ENCODE data around the gene ITPR2. TPM values are rescaled to one million over a fixed set of nuclear protein-coding genes. Genes with fewer than 3 reads are reported as not detected.

The ITPR2 gene
- total and polyA plus RNA-seq, 2 of the 13 experiments (the other 11 are each of a cell fraction or from before 2014, with no cell fraction given) = 31.9 to 81.9 TPM

DNA sequence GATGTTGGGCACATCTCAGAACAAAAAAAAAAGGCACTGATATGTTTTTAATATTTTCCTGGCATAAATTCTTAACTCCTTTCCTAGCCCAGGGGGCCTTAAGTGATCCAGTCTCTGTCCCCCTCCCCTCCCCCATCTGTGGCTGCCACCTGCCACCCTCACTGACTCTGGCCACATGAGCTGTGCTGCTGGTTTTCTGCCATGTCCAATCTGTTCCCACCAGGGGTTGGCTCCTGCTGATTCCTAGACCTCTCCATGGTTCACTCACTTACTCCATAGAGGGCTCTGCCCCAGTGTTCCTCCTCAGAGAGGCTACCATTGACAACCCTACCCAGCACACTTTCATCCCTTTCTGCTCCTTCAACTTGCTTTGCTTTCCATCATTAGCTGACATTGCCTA lies 474.3 kb downstream of the ITPR2 start (continued):
- TF ChIP-seq, protein P1, sequence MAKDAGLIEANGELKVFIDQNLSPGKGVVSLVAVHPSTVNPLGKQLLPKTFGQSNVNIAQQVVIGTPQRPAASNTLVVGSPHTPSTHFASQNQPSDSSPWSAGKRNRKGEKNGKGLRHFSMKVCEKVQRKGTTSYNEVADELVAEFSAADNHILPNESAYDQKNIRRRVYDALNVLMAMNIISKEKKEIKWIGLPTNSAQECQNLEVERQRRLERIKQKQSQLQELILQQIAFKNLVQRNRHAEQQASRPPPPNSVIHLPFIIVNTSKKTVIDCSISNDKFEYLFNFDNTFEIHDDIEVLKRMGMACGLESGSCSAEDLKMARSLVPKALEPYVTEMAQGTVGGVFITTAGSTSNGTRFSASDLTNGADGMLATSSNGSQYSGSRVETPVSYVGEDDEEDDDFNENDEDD (CRISPR knock-in tag; IDR thresholded peaks at IDR 0.05; ENCODE audit: borderline replicate concordance) = no peak
- TF ChIP-seq NCOA1 (CRISPR knock-in tag; IDR thresholded peaks at IDR 0.05) (no peak), ZNF768 (CRISPR knock-in tag; IDR thresholded peaks at IDR 0.05) (no peak)

DNA sequence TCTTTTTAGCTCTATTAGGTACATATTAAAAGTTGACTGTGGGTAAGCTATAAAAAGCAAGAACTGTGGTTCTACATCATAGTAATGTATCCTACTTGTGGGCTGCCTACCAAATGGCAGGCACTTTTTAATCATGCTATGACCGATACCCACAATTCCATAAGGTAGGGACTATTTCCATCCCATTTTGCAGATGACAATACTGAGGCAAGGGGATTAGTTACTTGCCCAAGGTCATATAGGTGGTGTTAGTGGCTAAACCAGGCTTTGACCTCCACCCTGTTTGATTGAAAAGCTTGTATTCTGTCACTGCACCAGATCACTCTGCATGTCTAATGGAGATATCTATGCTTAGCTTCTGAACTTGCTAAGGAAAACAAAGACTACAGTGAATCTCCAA lies 485.7 kb downstream of the ITPR2 start:
- WGBS (ENCODE audit: low lambda C conversion rate) = no CpG with 5 or more reads among the region's 1 CpG

More for the DNA sequence above, 485.7 kb downstream of the ITPR2 start:
- DNase-seq (ENCODE audit: low spot score) (no peak), ATAC-seq (no peak), FAIRE-seq (no peak)
- BruUV-seq (replicated peaks) = no TSS peak
- no peak overlapping the region for H3K4me2 ChIP-seq (ENCODE audit: low read depth, low read length)
- H2AFZ ChIP-seq (ENCODE audit: low read length) = no peak overlapping the region
- no peaks in the 10 kb centered on the region for H3K27me3 ChIP-seq (ENCODE audit: control insufficient read depth in 1 of 2, insufficient read depth in 2 of 2, low read length in 2 of 2)
- in situ Hi-C loops (cut with HindIII; ENCODE audit: extremely low pct_ligation_motif_present, low pct_unique_long_range_greater_than_20kb) = no loop called here
- TF ChIP-seq, protein P2, sequence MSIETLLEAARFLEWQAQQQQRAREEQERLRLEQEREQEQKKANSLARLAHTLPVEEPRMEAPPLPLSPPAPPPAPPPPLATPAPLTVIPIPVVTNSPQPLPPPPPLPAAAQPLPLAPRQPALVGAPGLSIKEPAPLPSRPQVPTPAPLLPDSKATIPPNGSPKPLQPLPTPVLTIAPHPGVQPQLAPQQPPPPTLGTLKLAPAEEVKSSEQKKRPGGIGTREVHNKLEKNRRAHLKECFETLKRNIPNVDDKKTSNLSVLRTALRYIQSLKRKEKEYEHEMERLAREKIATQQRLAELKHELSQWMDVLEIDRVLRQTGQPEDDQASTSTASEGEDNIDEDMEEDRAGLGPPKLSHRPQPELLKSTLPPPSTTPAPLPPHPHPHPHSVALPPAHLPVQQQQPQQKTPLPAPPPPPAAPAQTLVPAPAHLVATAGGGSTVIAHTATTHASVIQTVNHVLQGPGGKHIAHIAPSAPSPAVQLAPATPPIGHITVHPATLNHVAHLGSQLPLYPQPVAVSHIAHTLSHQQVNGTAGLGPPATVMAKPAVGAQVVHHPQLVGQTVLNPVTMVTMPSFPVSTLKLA (IDR thresholded peaks at IDR 0.05) = no peak
- TF ChIP-seq ZMYM3 (CRISPR knock-in tag; IDR thresholded peaks at IDR 0.05) = peak; percentile 43; the same call in 1 of the 2 replicates
- no peak for TF ChIP-seq ZSCAN9 (CRISPR knock-in tag; IDR thresholded peaks at IDR 0.05; ENCODE audit: borderline replicate concordance)
- TF ChIP-seq, protein P3, sequence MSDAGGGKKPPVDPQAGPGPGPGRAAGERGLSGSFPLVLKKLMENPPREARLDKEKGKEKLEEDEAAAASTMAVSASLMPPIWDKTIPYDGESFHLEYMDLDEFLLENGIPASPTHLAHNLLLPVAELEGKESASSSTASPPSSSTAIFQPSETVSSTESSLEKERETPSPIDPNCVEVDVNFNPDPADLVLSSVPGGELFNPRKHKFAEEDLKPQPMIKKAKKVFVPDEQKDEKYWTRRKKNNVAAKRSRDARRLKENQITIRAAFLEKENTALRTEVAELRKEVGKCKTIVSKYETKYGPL (CRISPR knock-in tag; IDR thresholded peaks at IDR 0.05) = no peak
- peak; percentile 91 for TF ChIP-seq ZNF629 (CRISPR knock-in tag; conservative IDR thresholded peaks at IDR 0.05)
- H3K4me1 ChIP-seq (ENCODE audit: insufficient read depth, low read length) = no peaks in the 10 kb centered on the region
- H3K4me3 ChIP-seq (replicated peaks in 1 of 3; ENCODE audit: insufficient read depth in 1 of 3, low read depth in 2 of 3, low read length in 3 of 3) = no peak overlapping the region
- H3K36me3 ChIP-seq (replicated peaks in 1 of 2; ENCODE audit: control insufficient read depth in 1 of 2, insufficient read depth in 2 of 2, low read length in 2 of 2) = peaks cover 11 to 20% of the 10 kb centered on the region in 2 experiments; a peak in 4 of 5 replicates
- POLR2A ChIA-PET = no interaction called here
- intact Hi-C loops (cut with micrococcal nuclease; ENCODE audit: unreplicated experiment) = no loop called here
- CTCF ChIA-PET (ENCODE audit: low intra/inter-chr PET ratio, low total read pairs) = no interaction called here
- no peaks in the 10 kb centered on the region for H4K20me1 ChIP-seq (ENCODE audit: insufficient read depth, low read length)
- H3K9me3 ChIP-seq (ENCODE audit: low read length) = no peaks in the 10 kb centered on the region
- no peak overlapping the region for H3K27ac ChIP-seq (ENCODE audit: extremely low read length, insufficient read depth, low read length)
- H3K9ac ChIP-seq (ENCODE audit: insufficient read depth, low read depth, low read length) = no peak overlapping the region
- no peaks in the 10 kb centered on the region for H3K79me2 ChIP-seq (ENCODE audit: insufficient read depth, low read length)
